SK-N-SH (cell line): ENCODE measurements around the gene PARP14. TPM values are rescaled to one million over a fixed set of nuclear protein-coding genes. Genes with fewer than 3 reads are reported as not detected.
A peak's percentile ranks its signal among the peaks of the same experiment; 100 is the strongest.
"Not testable (repeated sequence)": the region's sequence is repeated elsewhere in the genome, so short reads cannot be mapped to it uniquely, and the experiment has no call there.

Experiments used
- CTCF ChIA-PET: fragments of 300-600, 350-600 bp; formaldehyde crosslinking; extraction: SDS; loops from one replicate; lab custom pipeline; 2021; lab: Yijun Ruan, JAX
- POLR2A ChIA-PET: fragments of 350-600 bp; sonication (Branson Sonifier 250); formaldehyde crosslinking; extraction: SDS; loops from one replicate; lab custom pipeline; 2020; ENCODE audit warnings: antibody characterized with exemption, inconsistent platforms; lab: Yijun Ruan, JAX
- DNase-seq: peaks from one replicate; pipeline ENCODE4 v3.0.0; 2012
- H2AFZ ChIP-seq: fragments of 200-600 bp; sonication (generic); 2 replicates; pipeline ENCODE4 v1.8.1; 2016; ENCODE audit warnings: antibody characterized with exemption, mild to moderate bottlenecking, low read depth
- H3F3A ChIP-seq: fragments of 200-600 bp; sonication (generic); replicated peaks from 2 replicates; pipeline ENCODE3; 2016; ENCODE audit warnings: antibody characterized with exemption, mild to moderate bottlenecking; ENCODE audit not compliant: insufficient read depth
- H3K27ac ChIP-seq, 2 experiments: fragments of 200-500 bp in 1 of 2; fragments of 200-600 bp in 1 of 2; sonication (Bioruptor generic) in 1 of 2; sonication (generic), shearing (Covaris generic) in 1 of 2; 2 replicates each; pipeline versions ENCODE4 v1.5.1 to v1.6.1; 2014 to 2016; ENCODE audit warnings: low read depth in 2 of 2, inconsistent platforms in 1 of 2, low read length in 1 of 2, mild to moderate bottlenecking in 1 of 2, mixed read lengths in 1 of 2
- H3K27me3 ChIP-seq: fragments of 200-600 bp; sonication (generic), shearing (Covaris generic); 2 replicates; pipeline ENCODE4 v1.6.1; 2016; ENCODE audit warnings: mixed run types; ENCODE audit not compliant: insufficient read depth
- H3K36me3 ChIP-seq, 2 experiments: fragments of 200-500 bp in 1 of 2; fragments of 200-600 bp in 1 of 2; sonication (Bioruptor generic) in 1 of 2; sonication (generic) in 1 of 2; replicated peaks in 1 of 2; 2 replicates each; pipeline versions ENCODE3 to v1.5.1; 2014 to 2016; ENCODE audit warnings: low read length in 1 of 2, mild to moderate bottlenecking in 1 of 2; ENCODE audit not compliant: insufficient read depth in 2 of 2, control insufficient read depth in 1 of 2
- H3K4me1 ChIP-seq, 2 experiments: fragments of 200-500 bp in 1 of 2; fragments of 200-600 bp in 1 of 2; sonication (Bioruptor generic) in 1 of 2; sonication (generic), shearing (Covaris generic) in 1 of 2; 2 replicates each; pipeline versions ENCODE4 v1.5.1 to v1.6.1; 2014 to 2016; ENCODE audit warnings: low read depth in 1 of 2, low read length in 1 of 2, mixed run types in 1 of 2; ENCODE audit not compliant: insufficient read depth in 2 of 2, control insufficient read depth in 1 of 2
- H3K4me2 ChIP-seq: fragments of 200-600 bp; sonication (generic), shearing (Covaris generic); 2 replicates; pipeline ENCODE4 v1.6.1; 2017; ENCODE audit warnings: mixed run types
- H3K4me3 ChIP-seq, 2 experiments: fragments of 200-500 bp in 1 of 2; fragments of 200-600 bp in 1 of 2; sonication (Bioruptor generic) in 1 of 2; sonication (generic), shearing (Covaris generic) in 1 of 2; 2 replicates each; pipeline versions ENCODE4 v1.5.1 to v1.8.1; 2014 to 2016; ENCODE audit warnings: low read depth in 2 of 2, inconsistent platforms in 1 of 2, low read length in 1 of 2, mild to moderate bottlenecking in 1 of 2, mixed read lengths in 1 of 2, moderate library complexity in 1 of 2
- H3K79me2 ChIP-seq: fragments of 200-600 bp; sonication (generic); 2 replicates; pipeline ENCODE4 v1.8.1; 2017; ENCODE audit warnings: mild to moderate bottlenecking; ENCODE audit not compliant: insufficient read depth
- H3K9ac ChIP-seq: fragments of 200-600 bp; sonication (generic); 2 replicates; pipeline ENCODE4 v1.6.1; 2017; ENCODE audit warnings: mixed run types
- H3K9me2 ChIP-seq: fragments of 200-600 bp; sonication (generic); 2 replicates; pipeline ENCODE4 v1.6.1; 2017; ENCODE audit warnings: mixed run types
- H3K9me3 ChIP-seq: fragments of 200-600 bp; sonication (generic); 2 replicates; pipeline ENCODE4 v1.6.1; 2017; ENCODE audit warnings: mixed run types, mild to moderate bottlenecking, moderate library complexity
- H4K20me1 ChIP-seq: fragments of 200-600 bp; sonication (generic); 2 replicates; pipeline ENCODE4 v1.6.1; 2017; ENCODE audit warnings: mild to moderate bottlenecking, mixed run types; ENCODE audit not compliant: insufficient read depth
- CHD2 ChIP-seq: fragments of 150-350 bp; IDR thresholded peaks from 2 replicates; pipeline ENCODE4 v1.6.1; 2018; ENCODE audit warnings: low read length; ENCODE audit not compliant: partially characterized antibody
- CTCF ChIP-seq: fragments of 200-600 bp; sonication (generic); IDR thresholded peaks from 2 replicates; pipeline ENCODE4 v1.6.1; 2017; ENCODE audit warnings: antibody characterized with exemption, mild to moderate bottlenecking, moderate library complexity
- ELF1 ChIP-seq: IDR thresholded peaks from 2 replicates; pipeline ENCODE4 v1.4.0; 2012
- EZH2phosphoT487 ChIP-seq: fragments of 200-600 bp; sonication (generic); IDR thresholded peaks from 2 replicates; pipeline ENCODE4 v1.6.1; 2017; ENCODE audit warnings: low read depth, mixed run types, mild to moderate bottlenecking, antibody characterized with exemption, moderate library complexity, borderline replicate concordance
- FOSL2 ChIP-seq: IDR thresholded peaks from 2 replicates; pipeline ENCODE4 v1.4.0; 2012; ENCODE audit warnings: low read depth, mild to moderate bottlenecking, moderate library complexity, borderline replicate concordance
- IRF3 ChIP-seq: fragments of 150-350 bp; IDR thresholded peaks from 2 replicates; pipeline ENCODE4 v1.6.1; 2016; ENCODE audit warnings: mild to moderate bottlenecking, low read depth, low read length
- MEF2A ChIP-seq: IDR thresholded peaks from 2 replicates; pipeline ENCODE4 v1.4.0; 2012; ENCODE audit warnings: low read depth, borderline replicate concordance
- NFIC ChIP-seq: IDR thresholded peaks from 2 replicates; pipeline ENCODE4 v1.4.0; 2012; ENCODE audit warnings: borderline replicate concordance
- POLR2AphosphoS5 ChIP-seq: IDR thresholded peaks from 2 replicates; pipeline ENCODE4 v1.6.1; 2012; ENCODE audit warnings: low read depth, low read length
- RAD21 ChIP-seq: IDR thresholded peaks from 2 replicates; pipeline ENCODE4 v1.6.1; 2012; ENCODE audit warnings: mild to moderate bottlenecking, low read length
- WGBS: methylation state at CpG from one replicate; pipeline ENCODE4 v1.1.6; 2017; ENCODE audit warnings: low lambda C conversion rate; 5-methylcytosine and 5-hydroxymethylcytosine counted together
- polyA plus RNA-seq, 3 experiments: library from polyadenylated mRNA; depleted of rRNA; stranded (reverse); fragments of >200 nt; gene quantifications; 2 replicates each; pipeline ENCODE4 v1.2.3, GENCODE V29; 2012

PARP14 gene
- polyA plus RNA-seq, 1 of the 3 experiments (the other 2 are of a cell fraction) = 9.2 TPM

GRCh38 chr3:122681974-122682409, 1.4 kb downstream of the PARP14 start:
- Histone ChIP-seq H3K4me2 (peak overlapping the region; percentile 88), H3K27me3 (no peaks in the 10 kb centered on the region), H3K9me2 (no peaks in the 10 kb centered on the region), H3K9ac (no peak overlapping the region), H3K4me3 (peak overlapping the region; percentile 60 to 76; a peak in 3 of 4 replicates), H2AFZ (no peak overlapping the region), H4K20me1 (no peaks in the 10 kb centered on the region), H3K9me3 (no peaks in the 10 kb centered on the region), H3K4me1 (peaks cover 12 to 16% of the 10 kb centered on the region in 2 experiments; a peak in 3 of 4 replicates)
- ChIA-PET POLR2A (no interaction called here), CTCF (interaction anchor here (4.5 to 5.8 kb wide), 2 partner anchors 122 to 289 kb away, joined by 45 to 84 read pairs; no protein-coding TSS in a partner anchor)
- DNase-seq = no peak
- TF ChIP-seq CTCF = no peak
- no peak for TF ChIP-seq NFIC
- no peak for TF ChIP-seq ELF1
- no peak for TF ChIP-seq IRF3
- no peak for TF ChIP-seq MEF2A
- TF ChIP-seq, all 33 proteins: peak for 0
- H3K36me3 ChIP-seq = peaks cover under 1 to 4% of the 10 kb centered on the region in 2 experiments
- 95% methylated on average over 3 of the region's 3 CpGs for WGBS
- no peak overlapping the region for H3K27ac ChIP-seq
- H3K79me2 ChIP-seq = peaks cover 4% of the 10 kb centered on the region; the same call in 1 of the 2 replicates
- peaks cover 13% of the 10 kb centered on the region for H3F3A ChIP-seq

- CTCF ChIA-PET = interaction anchor here (5.8 kb wide), 1 partner anchor 123 kb away, joined by 84 read pairs; no protein-coding TSS in a partner anchor
- POLR2A ChIA-PET, DNase-seq: not testable (repeated sequence)
Measured at GRCh38 chr3:122682778-122683411, 2.3 kb downstream of the PARP14 start.

GRCh38 chr3:122687298-122687697, 6.7 kb downstream of the PARP14 start:
- Histone ChIP-seq H3K27ac (no peak overlapping the region), H3K9me3 (no peaks in the 10 kb centered on the region), H3K4me3 (no peak overlapping the region), H3K79me2 (no peaks in the 10 kb centered on the region), H2AFZ (no peak overlapping the region), H3K4me1 (no peaks in the 10 kb centered on the region), H3K9ac (no peak overlapping the region), H3K4me2 (no peak overlapping the region), H3F3A (no peaks in the 10 kb centered on the region), H3K36me3 (peaks cover 13 to 15% of the 10 kb centered on the region in 2 experiments), H4K20me1 (no peaks in the 10 kb centered on the region), H3K9me2 (no peaks in the 10 kb centered on the region), H3K27me3 (no peaks in the 10 kb centered on the region)
- CTCF ChIA-PET = interaction anchor here (1.4 to 1.7 kb wide), 3 partner anchors 9 to 294 kb away, joined by 3 to 9 read pairs (median 4); no protein-coding TSS in a partner anchor
- 100% methylated on average over 2 of the region's 2 CpGs for WGBS
- POLR2A ChIA-PET = no interaction called here
- no peak for DNase-seq
- TF ChIP-seq CHD2 = no peak
- no peak for TF ChIP-seq EZH2phosphoT487
- TF ChIP-seq RAD21 = no peak
- TF ChIP-seq POLR2AphosphoS5 = no peak
- no peak for TF ChIP-seq ELF1
- no peak for TF ChIP-seq NFIC
- TF ChIP-seq CTCF = no peak
- no peak for TF ChIP-seq FOSL2
- no peak for TF ChIP-seq IRF3

More at GRCh38 chr3:122682778-122683411, 2.3 kb downstream of the PARP14 start:
- H4K20me1 ChIP-seq, H3K4me3 ChIP-seq, H3K79me2 ChIP-seq, H3K9me2 ChIP-seq, H3K36me3 ChIP-seq, H3K27me3 ChIP-seq, H3K9ac ChIP-seq, H2AFZ ChIP-seq, H3K4me2 ChIP-seq, H3K27ac ChIP-seq, H3K9me3 ChIP-seq: not testable (repeated sequence)
- Histone ChIP-seq H3F3A (peaks cover 13% of the 10 kb centered on the region), H3K4me1 (peaks cover 12 to 14% of the 10 kb centered on the region in 2 experiments; a peak in 2 of 4 replicates)
- WGBS = 93% methylated on average over 11 of the region's 11 CpGs
